Measurements from ENCODE around the gene C2orf81. TPM values are rescaled to one million over a fixed set of nuclear protein-coding genes. Genes with fewer than 3 reads are reported as not detected.

The C2orf81 gene
- total RNA-seq, 1 donor from 2014 or later, result 7.9 TPM

DNA sequence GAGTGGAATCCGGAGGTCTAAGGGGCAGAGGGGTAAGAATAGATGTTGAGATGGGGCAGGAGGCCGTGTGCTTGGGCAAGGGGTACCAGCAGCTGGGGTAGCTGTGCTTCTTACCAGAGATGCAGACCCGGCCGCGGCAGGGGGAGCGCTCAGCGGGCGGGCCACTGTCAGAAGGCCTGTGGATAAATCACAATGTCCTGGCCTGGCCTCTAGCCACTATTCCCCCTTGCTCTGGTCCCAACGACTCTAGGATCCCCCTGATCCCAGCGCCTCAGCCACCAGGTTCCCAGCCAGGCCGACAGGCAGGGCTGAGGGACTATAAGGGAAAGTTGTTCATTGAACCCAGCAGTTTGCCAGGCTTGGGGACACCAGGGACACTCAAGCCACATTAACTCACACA is 9.1 kb upstream of the C2orf81 start:
- Mint-ChIP-seq H3K4me3 (no peak overlapping the region), H3K36me3 (ENCODE audit: low read depth) (peaks cover 4% of the 10 kb centered on the region), H3K27ac (ENCODE audit: unreplicated experiment) (no peak overlapping the region), H3K4me1 (peaks cover 2% of the 10 kb centered on the region), H3K27me3 (ENCODE audit: low read depth) (no peaks in the 10 kb centered on the region), H3K9me3 (no peaks in the 10 kb centered on the region)
- TF ChIP-seq, protein P1, sequence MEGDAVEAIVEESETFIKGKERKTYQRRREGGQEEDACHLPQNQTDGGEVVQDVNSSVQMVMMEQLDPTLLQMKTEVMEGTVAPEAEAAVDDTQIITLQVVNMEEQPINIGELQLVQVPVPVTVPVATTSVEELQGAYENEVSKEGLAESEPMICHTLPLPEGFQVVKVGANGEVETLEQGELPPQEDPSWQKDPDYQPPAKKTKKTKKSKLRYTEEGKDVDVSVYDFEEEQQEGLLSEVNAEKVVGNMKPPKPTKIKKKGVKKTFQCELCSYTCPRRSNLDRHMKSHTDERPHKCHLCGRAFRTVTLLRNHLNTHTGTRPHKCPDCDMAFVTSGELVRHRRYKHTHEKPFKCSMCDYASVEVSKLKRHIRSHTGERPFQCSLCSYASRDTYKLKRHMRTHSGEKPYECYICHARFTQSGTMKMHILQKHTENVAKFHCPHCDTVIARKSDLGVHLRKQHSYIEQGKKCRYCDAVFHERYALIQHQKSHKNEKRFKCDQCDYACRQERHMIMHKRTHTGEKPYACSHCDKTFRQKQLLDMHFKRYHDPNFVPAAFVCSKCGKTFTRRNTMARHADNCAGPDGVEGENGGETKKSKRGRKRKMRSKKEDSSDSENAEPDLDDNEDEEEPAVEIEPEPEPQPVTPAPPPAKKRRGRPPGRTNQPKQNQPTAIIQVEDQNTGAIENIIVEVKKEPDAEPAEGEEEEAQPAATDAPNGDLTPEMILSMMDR (conservative IDR thresholded peaks at IDR 0.05), result no peak
- no peak for DNase-seq (ENCODE audit: low read depth, low spot score)

DNA sequence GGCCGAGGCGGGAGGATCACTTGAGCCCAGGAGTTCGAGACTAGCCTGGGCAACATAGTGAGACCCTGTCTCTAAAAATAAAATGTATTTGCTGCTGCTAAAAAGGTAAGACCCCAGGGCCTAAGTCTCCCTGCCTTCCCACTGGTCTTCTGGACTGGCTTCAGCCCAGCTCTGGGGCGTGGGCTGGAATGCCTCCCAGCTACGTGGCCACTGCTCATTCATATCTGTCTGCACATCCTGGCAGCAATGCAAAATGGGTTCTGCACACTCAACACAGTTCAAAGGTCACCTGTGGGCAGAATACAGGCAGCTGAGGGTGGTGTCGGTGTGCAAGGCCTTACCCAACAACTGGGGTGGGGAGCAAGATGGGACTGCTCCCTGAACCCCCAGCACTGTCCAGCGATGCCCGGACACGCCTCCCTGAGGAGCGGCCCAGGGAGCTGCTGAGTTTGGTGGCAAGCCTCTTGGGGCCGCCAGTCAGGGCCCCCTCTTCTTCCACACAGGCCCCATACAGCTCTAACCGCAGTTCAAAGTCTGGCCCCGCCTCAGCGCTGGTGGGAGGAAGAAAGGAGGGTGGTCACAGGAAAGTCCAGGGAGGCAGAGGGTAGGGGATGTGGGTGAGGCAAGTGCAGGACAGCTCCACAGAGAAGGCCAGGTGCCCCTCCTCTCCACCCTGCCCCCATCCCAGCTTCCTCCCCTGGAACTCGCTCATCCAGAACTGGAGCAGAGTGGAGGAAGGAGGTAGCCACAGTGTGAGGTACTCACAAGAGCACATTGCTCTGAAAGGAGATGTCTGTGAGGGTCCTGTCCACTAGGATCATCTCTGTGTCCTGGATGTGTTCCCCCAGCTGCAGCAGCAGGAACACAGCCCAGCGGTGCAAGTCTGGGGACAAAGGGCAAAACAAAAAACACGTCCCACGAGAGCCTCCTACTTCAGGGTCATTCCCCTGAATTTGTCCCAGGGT is 8.3 kb upstream of the C2orf81 start:
- TF ChIP-seq, protein P1 (conservative IDR thresholded peaks at IDR 0.05), result no peak
- Mint-ChIP-seq H3K4me3 (peak overlapping the region; percentile 19), H3K9me3 (no peaks in the 10 kb centered on the region), H3K27ac (ENCODE audit: unreplicated experiment) (no peak overlapping the region), H3K27me3 (ENCODE audit: low read depth) (no peaks in the 10 kb centered on the region), H3K4me1 (no peaks in the 10 kb centered on the region), H3K36me3 (ENCODE audit: low read depth) (peaks cover 2% of the 10 kb centered on the region)
- no peak for DNase-seq (ENCODE audit: low read depth, low spot score)

DNA sequence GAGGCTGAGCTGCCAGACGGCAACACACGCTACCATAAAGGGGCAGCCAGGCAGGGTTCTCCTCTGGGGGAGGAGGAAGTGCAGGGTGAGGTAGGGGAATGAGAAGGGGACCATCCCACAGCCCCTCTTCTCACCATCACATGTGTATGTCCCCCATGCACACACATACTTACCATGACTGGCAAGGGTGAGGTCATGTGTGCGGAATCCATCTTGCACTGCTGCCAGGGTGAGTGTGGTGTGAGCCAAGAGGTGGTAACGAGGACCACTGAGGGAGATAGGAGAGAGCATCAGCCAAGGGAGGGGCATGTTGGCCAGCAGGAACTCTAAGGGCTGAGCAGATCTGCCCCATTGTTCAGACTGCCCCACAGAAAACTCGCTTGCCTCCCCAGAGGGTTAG is 7.3 kb upstream of the C2orf81 start:
- no peaks in the 10 kb centered on the region for H3K9me3 Mint-ChIP-seq

DNA sequence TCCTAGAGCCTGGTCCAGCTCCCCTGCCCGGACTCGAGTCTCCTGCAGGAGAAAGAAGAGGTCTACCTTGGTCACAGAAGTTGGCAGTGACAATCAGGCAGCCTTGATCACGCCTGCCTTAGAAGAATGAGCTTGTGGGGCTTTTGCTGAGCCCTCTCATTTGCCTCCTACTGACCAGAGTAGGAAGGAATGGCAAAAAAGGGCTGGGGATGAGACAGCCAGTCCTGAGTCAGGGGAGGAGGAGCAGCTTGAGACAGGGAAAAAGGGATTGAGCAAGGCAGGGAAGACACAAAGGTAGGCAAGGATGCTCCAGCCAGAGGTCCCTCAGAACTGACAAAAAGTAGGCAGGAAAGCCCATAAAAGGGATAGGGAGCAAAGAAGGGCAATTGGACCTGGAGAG is 6.1 kb upstream of the C2orf81 start:
- Mint-ChIP-seq H3K4me1 (peaks cover 11% of the 10 kb centered on the region), H3K27ac (ENCODE audit: unreplicated experiment) (no peak overlapping the region), H3K9me3 (no peaks in the 10 kb centered on the region), H3K27me3 (ENCODE audit: low read depth) (no peaks in the 10 kb centered on the region), H3K4me3 (no peak overlapping the region), H3K36me3 (ENCODE audit: low read depth) (peaks cover 2% of the 10 kb centered on the region)
- DNase-seq (ENCODE audit: low read depth, low spot score), result no peak
- TF ChIP-seq, protein P1 (conservative IDR thresholded peaks at IDR 0.05), result no peak

More for the DNA sequence above, 7.3 kb upstream of the C2orf81 start:
- Mint-ChIP-seq H3K4me1 (peaks cover under 1% of the 10 kb centered on the region), H3K36me3 (ENCODE audit: low read depth) (peaks cover 2% of the 10 kb centered on the region), H3K4me3 (no peak overlapping the region), H3K27me3 (ENCODE audit: low read depth) (no peaks in the 10 kb centered on the region), H3K27ac (ENCODE audit: unreplicated experiment) (no peak overlapping the region)
- TF ChIP-seq, protein P1 (conservative IDR thresholded peaks at IDR 0.05), result no peak
- DNase-seq (ENCODE audit: low read depth, low spot score), result no peak

DNA sequence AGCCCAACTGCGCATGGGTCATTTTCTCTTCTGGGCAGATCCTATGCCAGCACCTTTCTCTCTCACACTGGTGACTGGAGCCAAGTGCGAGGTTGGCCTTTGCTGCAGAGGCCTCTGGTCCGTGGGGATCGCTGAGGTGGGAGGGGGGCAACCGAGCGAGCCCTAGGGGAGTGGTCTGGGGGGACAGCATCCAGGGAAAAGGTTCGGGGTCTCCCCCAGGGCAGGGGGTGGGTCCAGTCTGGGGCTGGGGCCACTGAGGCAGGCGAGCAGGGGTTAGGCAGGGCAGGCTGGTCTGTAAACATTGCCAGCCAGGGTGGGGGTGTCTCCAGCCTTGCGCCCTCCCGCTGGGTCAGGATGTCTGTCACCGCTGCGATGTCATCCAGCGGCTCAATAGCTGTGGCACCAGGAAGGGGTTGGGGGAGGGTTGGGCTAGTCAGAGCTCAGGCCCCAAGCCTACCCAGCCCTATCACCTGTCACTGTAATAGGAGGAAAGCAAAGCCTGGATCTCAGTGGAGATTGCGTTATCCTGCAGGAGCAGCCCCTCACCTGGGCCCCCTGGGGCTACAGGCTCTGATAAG is 4.9 kb upstream of the C2orf81 start:
- no peak for DNase-seq (ENCODE audit: low read depth, low spot score)
- peaks cover 3% of the 10 kb centered on the region for H3K27me3 Mint-ChIP-seq (ENCODE audit: low read depth)
- peaks cover 19% of the 10 kb centered on the region for H3K4me1 Mint-ChIP-seq
- TF ChIP-seq, protein P1 (conservative IDR thresholded peaks at IDR 0.05), result no peak
- H3K9me3 Mint-ChIP-seq, result no peaks in the 10 kb centered on the region
- H3K4me3 Mint-ChIP-seq, result no peak overlapping the region
- peaks cover 2% of the 10 kb centered on the region for H3K36me3 Mint-ChIP-seq (ENCODE audit: low read depth)
- no peak overlapping the region for H3K27ac Mint-ChIP-seq (ENCODE audit: unreplicated experiment)
